Measurements from ENCODE around the gene CFAP46. TPM values are rescaled to one million over a fixed set of nuclear protein-coding genes. Genes with fewer than 3 reads are reported as not detected.
A peak's percentile ranks its signal among the peaks of the same experiment; 100 is the strongest.

Gene CFAP46
- total RNA-seq (ENCODE audit: low replicate concordance) = 0.09 and 1.5 TPM in 2 replicates

DNA sequence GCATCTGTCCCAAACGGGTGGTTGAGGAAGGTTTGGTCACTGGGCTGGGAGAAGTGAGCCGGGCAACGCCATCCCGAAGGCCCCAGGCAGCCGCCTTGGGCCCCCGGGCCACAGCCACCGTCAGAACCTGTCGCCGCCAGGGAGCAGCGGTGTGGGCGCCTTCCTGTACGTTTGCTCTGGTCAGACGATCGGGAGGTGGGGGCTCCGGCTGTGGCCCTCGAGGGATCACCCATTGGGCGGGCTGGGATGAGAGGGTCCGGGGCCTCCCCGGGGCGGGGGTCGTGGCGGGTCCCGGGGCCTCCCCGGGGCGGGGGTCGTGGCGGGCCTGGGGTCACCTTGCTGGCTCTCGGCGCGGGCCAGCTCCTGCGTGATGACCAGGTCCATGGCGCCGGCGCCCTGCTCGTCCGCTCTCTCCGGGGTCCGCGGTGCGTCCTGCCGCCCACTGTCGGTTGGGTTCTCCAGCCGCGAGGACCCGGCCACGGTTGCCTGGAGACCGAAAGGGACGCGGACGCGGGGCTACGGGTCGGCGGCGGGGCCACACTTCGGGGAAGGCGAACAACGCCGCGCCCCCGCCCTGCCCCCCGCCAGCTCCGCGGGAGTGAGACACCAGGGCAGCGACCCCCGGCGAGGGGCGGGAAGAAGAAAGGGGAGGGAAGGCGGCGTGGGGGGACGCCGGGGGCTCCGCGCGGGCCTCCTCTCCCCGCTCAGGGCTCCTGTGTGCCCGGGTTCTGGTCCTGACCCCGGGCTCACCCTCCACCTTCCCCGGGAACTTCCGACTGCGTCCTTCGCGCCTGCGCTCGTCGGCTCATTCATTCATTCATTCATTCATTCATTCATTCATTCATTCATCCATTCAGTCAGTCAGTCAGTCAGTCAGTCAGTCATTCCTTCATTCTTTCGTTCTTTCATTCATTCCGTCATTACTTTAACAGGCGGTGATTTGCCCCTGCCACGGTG, at the start of gene CFAP46:
Gene CFAP46, minus strand, starts transcription at position 470 of the 957 bp plus-strand sequence. Its CDS starts 86 bp downstream, at position 384.
- DNase-seq (ENCODE audit: low read depth) = peak; percentile 28
- H3K4me3 ChIP-seq (ENCODE audit: low read depth, low read length) = peak within 1 kb of the TSS; percentile 62
- TF ChIP-seq, protein P1, sequence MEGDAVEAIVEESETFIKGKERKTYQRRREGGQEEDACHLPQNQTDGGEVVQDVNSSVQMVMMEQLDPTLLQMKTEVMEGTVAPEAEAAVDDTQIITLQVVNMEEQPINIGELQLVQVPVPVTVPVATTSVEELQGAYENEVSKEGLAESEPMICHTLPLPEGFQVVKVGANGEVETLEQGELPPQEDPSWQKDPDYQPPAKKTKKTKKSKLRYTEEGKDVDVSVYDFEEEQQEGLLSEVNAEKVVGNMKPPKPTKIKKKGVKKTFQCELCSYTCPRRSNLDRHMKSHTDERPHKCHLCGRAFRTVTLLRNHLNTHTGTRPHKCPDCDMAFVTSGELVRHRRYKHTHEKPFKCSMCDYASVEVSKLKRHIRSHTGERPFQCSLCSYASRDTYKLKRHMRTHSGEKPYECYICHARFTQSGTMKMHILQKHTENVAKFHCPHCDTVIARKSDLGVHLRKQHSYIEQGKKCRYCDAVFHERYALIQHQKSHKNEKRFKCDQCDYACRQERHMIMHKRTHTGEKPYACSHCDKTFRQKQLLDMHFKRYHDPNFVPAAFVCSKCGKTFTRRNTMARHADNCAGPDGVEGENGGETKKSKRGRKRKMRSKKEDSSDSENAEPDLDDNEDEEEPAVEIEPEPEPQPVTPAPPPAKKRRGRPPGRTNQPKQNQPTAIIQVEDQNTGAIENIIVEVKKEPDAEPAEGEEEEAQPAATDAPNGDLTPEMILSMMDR (IDR thresholded peaks at IDR 0.05; ENCODE audit: insufficient read depth, low read length) = no peak

DNA sequence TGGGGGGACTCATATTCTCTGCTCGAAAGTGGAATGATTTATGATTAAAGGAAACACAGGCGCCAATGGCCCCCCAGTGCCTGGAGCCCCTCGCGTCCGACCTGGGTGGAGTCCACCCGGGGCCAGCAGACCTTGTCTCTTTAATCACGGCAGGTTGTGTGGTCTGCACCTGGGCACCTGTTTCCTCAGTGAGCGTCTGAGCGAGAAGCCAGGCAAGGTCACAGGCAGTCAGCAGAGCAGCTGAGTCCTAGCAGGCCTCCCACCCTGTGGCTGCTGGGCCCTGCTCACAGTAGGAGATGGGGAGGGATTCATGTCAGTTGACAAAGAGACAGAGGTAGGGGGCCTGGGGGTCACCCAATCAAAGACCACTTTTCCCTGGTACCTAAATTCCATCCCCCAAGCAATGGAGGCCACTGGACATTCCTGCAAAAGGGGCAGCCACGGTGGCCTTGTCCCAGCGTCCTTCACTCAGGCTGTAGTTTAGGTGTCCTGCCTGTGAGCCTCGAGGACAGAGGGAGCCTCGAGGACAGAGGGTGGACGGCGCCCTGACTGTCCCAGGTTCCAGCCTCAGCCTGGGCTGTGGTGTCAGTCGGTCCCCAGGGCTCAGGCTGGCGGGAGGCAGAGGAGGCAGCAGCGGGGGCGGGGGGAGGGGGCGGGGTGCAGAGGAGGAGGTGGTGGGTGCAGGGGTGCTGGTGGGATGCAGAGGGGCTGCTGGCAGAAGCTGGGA, 49.5 kb upstream of the CFAP46 start:
- no peak for DNase-seq (ENCODE audit: low read depth)
- TF ChIP-seq, protein P1 (IDR thresholded peaks at IDR 0.05; ENCODE audit: insufficient read depth, low read length) = no peak
- no peak overlapping the region for H3K4me3 ChIP-seq (ENCODE audit: low read depth, low read length)

DNA sequence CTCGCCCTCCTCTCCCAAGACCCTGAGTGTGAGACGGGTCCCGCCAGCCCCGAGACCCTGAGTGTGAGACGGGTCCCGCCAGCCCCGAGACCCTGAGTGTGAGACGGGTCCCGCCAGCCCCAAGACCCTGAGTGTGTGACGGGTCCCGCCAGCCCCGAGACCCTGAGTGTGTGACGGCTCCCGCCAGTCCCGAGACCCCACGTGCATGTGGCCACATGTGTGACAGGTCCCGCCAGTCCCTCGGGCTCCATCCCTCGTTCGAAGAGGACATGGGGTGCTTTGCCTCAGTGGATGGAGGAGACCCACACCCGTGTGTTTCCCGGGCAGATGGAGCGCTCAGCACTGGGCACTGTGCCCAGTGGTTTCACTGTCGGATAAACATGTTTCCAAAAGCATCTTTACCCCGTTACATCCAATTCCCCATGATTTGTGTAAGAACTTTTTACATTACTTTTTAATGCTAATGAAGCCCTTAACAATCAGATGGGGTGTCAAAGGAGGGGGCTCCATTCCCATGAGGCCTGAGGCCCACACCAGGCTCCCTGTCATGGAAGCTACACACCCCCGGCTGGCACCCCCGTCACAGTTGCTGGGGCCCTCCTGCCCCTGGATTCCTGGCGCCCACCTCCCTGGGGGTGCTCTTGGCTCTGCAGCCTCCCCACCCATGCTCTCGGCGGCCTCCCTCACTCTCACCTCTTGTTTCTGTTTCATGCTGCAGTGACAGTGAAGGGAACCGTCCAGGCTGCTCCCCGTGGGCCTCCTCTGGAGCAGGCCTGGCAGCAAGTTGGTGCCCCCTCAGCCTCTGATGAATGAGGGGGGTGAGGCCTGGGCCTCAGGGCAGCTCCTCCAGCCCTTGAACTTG, 48.5 kb upstream of the CFAP46 start:
- no peak for DNase-seq (ENCODE audit: low read depth)
- TF ChIP-seq, protein P1 (IDR thresholded peaks at IDR 0.05; ENCODE audit: insufficient read depth, low read length) = no peak

DNA sequence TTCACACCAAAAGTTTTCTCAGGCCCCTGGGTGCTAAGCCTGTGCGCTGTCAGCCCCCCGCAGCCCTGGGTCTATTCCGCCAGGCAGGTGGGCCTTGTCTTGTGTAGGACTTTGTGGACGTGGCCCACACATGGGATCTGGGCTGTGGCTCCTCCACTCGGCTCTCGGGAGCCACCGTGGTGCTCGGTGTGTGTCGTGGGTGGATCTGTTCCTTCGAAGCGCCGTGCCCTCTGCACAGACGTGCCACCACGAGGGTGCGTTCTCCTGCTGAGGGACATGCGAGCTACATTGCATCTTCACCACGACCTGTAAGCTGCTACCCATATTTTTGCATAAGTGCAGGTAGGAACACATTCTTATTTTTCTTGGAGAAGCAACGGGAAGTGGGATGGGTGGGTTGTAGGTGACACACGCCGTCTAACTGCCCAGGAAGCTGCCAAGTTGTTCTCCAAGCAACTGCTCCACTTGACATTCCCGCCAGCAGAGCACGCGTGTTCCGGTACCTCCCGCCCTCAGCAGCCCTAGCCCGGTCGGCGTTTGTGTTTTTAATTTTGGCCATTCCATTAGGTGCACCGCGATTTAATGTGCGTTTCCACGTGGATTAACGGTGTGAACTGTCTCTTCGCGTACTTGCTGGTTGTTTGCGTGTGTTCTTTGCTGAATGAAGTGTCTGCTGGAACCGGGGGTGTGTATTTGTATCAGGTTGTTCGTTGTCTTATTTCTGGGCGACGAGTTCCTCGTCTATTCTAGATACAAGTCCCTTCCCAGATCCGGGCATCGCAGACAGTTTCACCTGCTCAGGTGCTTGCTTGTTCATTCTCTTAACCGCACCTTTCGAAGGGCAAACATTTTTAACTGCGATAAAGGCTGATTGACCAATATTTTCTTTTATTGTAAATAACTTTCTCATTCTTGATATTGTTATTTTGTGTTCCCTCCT, 47.4 kb upstream of the CFAP46 start:
- TF ChIP-seq, protein P1 (IDR thresholded peaks at IDR 0.05; ENCODE audit: insufficient read depth, low read length) = no peak
- no peak for DNase-seq (ENCODE audit: low read depth)
- H3K4me3 ChIP-seq (ENCODE audit: low read depth, low read length) = no peak overlapping the region

More for the DNA sequence above, 48.5 kb upstream of the CFAP46 start:
- H3K4me3 ChIP-seq (ENCODE audit: low read depth, low read length) = no peak overlapping the region

DNA sequence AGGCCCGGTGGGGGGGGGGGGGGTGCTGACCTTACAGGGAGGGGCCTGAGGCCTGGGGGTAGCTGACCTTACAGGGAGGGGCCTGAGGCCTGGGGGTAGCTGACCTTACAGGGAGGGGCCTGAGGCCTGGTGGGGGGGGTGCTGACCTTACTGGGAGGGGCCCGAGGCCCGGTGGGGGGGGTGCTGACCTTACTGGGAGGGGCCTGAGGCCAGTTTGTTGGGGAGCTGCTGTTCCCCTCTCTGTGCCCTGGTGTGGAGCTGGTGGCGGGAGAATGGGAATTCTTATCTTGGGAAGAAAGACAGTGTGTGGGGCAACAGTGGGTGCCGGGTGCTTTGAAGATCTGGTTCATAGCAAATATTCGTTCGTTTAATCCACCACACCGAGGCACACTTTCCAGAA, 46.6 kb upstream of the CFAP46 start:
- H3K4me3 ChIP-seq (ENCODE audit: low read depth, low read length) = no peak overlapping the region
- DNase-seq (ENCODE audit: low read depth) = no peak
- TF ChIP-seq, protein P1 (IDR thresholded peaks at IDR 0.05; ENCODE audit: insufficient read depth, low read length) = no peak

Data from fibroblast of the aortic adventitia (primary cell).